Measurements from ENCODE around the gene SLC27A3. TPM values are rescaled to one million over a fixed set of nuclear protein-coding genes. Genes with fewer than 3 reads are reported as not detected.

SLC27A3 gene
- total and polyA plus RNA-seq, 9 of the 15 experiments (the other 6 are each of a cell fraction or from before 2014, with no cell fraction given) = 0.57 to 5.2 (median 2.8) TPM

GRCh38 chr1:153727463-153728304 lies 47.5 kb upstream of the SLC27A3 start, which contains the start of gene INTS3:
Gene INTS3 (plus strand): TSS chr1:153728050. CDS start chr1:153728635, 585 bp downstream.
- H3K36me3 ChIP-seq (ENCODE audit: control insufficient read depth, insufficient read depth, low read length) = no peaks in the 10 kb centered on the region
- CTCF ChIA-PET (ENCODE audit: low intra/inter-chr PET ratio) = interaction anchor here (0.6 kb wide), 1 partner anchor 159 kb away, joined by 3 read pairs; no protein-coding TSS in a partner anchor
- ATAC-seq (peak; percentile 100), FAIRE-seq (peak; percentile 100), DNase-seq (ENCODE audit: extremely low read depth in 1 of 4, low spot score in 3 of 4) (peak; percentile 100)
- no TSS peak for BruUV-seq (replicated peaks)
- H3K27me3 ChIP-seq (ENCODE audit: control insufficient read depth in 2 of 2, insufficient read depth in 2 of 2, low read length in 2 of 2) = no peaks in the 10 kb centered on the region
- H3K4me3 ChIP-seq = peak within 1 kb of the TSS; percentile 84
- POLR2A ChIA-PET = interaction anchor here (0.5 to 2.2 kb wide), 7 partner anchors 12 to 263 kb away, joined by 3 to 12 read pairs (median 3); partner anchors contain the start of gene RPS27
- intact Hi-C loops (cut with micrococcal nuclease) (no loop called here), in situ Hi-C loops (cut with MboI) (no loop called here)
- H3K4me2 ChIP-seq (ENCODE audit: insufficient read depth, low read length) = peak within 1 kb of the TSS; percentile 94
- no peaks in the 10 kb centered on the region for H4K20me1 ChIP-seq (replicated peaks; ENCODE audit: control insufficient read depth, insufficient read depth, low read length)
- peak within 1 kb of the TSS; percentile 94 for H3K27ac ChIP-seq (ENCODE audit: extremely low read depth, low read depth, low read length)
- H3K9me3 ChIP-seq (replicated peaks; ENCODE audit: control insufficient read depth, insufficient read depth, low read depth, low read length) = no peaks in the 10 kb centered on the region
- 7% methylated on average over 25 of the region's 49 CpGs for WGBS (ENCODE audit: insufficient coverage, low coverage, missing lambda C conversion rate)
- H3K79me2 ChIP-seq (ENCODE audit: control insufficient read depth, insufficient read depth, low read length) = peaks cover 15% of the 10 kb centered on the region
- no peaks in the 10 kb centered on the region for H3K9me1 ChIP-seq (ENCODE audit: control insufficient read depth, insufficient read depth, low read length)
- H3K9ac ChIP-seq (ENCODE audit: insufficient read depth in 1 of 2, low read depth in 2 of 2, low read length in 2 of 2) = peak within 1 kb of the TSS; percentile 94 to 100
- peaks cover 7 to 11% of the 10 kb centered on the region in 2 experiments; a peak in 4 of 5 replicates for H3K4me1 ChIP-seq (replicated peaks in 1 of 2; ENCODE audit: control insufficient read depth in 2 of 2, insufficient read depth in 2 of 2, low read length in 2 of 2)
- H2AFZ ChIP-seq (ENCODE audit: low read depth, low read length) = peak within 1 kb of the TSS; percentile 96
- TF ChIP-seq ARID3B (CRISPR knock-in tag; IDR thresholded peaks at IDR 0.05; ENCODE audit: borderline replicate concordance) (no peak), RBM17 (IDR thresholded peaks at IDR 0.05; ENCODE audit: borderline replicate concordance, low read depth, low read length) (no peak), SMAD1 (IDR thresholded peaks at IDR 0.05; ENCODE audit: low read depth, low read length, partially characterized antibody) (peak; percentile 62), ZNF764 (CRISPR knock-in tag; IDR thresholded peaks at IDR 0.05; ENCODE audit: low read depth) (no peak), CBFA2T3 (IDR thresholded peaks at IDR 0.05) (no peak), RBM39 (optimal IDR thresholded peaks at IDR 0.05; ENCODE audit: low read depth, low read length) (no peak), TAF1 (IDR thresholded peaks at IDR 0.05; ENCODE audit: control insufficient read depth, extremely low read depth, insufficient read depth, low read length, severe bottlenecking) (peak; percentile 86), ZNF589 (CRISPR knock-in tag; IDR thresholded peaks at IDR 0.05; ENCODE audit: low read depth) (no peak; the same call in 1 of the 2 replicates), ZNF395 (CRISPR knock-in tag; IDR thresholded peaks at IDR 0.05) (peak; percentile 55; the same call in 1 of the 2 replicates)
- TF ChIP-seq, protein P1, sequence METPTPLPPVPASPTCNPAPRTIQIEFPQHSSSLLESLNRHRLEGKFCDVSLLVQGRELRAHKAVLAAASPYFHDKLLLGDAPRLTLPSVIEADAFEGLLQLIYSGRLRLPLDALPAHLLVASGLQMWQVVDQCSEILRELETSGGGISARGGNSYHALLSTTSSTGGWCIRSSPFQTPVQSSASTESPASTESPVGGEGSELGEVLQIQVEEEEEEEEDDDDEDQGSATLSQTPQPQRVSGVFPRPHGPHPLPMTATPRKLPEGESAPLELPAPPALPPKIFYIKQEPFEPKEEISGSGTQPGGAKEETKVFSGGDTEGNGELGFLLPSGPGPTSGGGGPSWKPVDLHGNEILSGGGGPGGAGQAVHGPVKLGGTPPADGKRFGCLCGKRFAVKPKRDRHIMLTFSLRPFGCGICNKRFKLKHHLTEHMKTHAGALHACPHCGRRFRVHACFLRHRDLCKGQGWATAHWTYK (CRISPR knock-in tag; IDR thresholded peaks at IDR 0.05) = peak; percentile 97

Data from K562 (cell line).